ENCODE data around the gene LRWD1.
A peak's percentile ranks its signal among the peaks of the same experiment; 100 is the strongest.

The LRWD1 gene

DNA sequence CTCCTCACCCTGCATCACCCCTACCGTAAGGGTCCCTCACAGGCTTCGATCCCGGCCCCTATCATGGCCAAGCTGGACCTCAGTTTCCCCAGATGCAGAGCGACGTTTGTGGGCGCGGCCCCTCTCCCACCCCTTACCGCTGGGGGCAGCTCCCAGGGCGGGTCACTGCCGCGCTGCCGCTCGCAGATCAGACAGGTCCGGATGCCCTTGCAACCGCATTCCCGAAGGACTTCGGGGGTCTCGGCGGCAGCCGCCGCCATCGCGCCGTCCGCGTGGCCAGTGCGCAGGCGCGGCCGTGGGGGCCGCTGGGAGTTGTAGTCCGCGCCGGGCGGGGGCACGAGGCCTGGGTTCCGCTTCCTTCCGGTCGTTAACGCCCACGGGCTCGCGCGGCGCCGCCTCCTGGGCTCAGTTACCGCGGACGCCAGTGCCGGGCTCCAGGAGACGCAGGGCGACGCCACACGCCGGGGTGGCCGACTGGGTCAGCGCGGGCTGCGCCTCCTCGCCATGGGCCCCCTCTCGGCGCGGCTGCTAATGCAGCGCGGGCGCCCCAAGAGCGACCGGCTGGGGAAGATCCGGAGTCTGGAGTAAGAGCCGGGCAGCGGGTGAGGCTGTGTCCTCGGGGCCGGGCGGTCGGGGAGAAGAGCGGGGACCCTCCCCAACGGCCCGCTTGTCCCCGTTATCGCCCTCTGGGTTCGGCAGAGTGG is at the start of gene LRWD1, which contains the start of gene ALKBH4:
LRWD1 (plus strand) TSS at position 408 of the 704 bp plus-strand sequence; CDS start at position 505, 97 bp downstream.
ALKBH4 (minus strand) TSS at position 287 of the 704 bp plus-strand sequence; CDS start at position 260, 27 bp downstream.
- DNase-seq (ENCODE audit: low read depth), result peak; percentile 86

DNA sequence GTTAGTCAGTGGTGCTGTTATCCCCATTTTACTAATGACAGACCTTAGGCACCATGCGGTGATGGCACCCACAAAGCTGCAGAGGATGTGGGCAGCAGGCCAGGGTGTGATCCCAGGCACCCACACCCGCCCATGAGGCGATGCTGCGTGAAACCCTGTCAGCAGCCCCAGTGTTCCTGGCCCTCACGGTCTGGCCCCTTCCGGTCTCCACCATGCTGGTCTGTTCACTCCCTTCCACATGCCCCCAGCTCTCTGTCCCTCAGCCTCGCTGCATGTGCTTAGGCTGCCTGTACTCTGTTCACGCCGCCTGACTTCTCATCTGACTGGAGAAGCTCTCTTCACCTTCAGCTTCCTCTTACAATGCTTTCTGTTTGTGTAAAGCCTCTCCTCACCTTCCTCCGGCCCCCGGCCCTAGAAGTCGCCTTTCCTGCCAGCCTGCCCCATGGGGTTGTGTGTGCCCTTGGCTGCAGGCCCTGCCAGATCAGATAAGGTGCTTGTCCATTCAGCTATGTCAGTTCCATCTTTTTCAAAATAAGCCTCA is 49.0 kb upstream of the LRWD1 start:
- no peak for DNase-seq (ENCODE audit: low read depth)

DNA sequence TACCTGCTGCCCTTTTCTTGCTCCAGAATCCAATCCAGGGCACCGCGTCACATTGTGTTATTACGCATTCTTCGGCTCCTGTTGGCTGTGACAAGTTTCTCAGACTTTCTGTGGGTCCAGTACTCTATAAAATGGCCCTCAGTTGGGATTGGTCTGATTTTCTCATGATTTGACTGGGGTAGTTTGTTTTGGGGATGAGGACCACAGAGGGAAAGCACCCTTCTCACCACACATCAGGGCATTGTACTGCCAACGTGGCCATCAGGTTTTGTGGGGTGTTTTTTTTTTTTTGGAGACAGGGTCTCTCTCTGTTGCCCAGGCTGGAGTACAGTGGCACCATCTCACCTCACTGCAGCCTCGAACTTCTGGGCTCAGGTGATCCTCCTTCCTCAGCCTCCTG is 48.4 kb upstream of the LRWD1 start:
- DNase-seq (ENCODE audit: low read depth), result no peak

DNA sequence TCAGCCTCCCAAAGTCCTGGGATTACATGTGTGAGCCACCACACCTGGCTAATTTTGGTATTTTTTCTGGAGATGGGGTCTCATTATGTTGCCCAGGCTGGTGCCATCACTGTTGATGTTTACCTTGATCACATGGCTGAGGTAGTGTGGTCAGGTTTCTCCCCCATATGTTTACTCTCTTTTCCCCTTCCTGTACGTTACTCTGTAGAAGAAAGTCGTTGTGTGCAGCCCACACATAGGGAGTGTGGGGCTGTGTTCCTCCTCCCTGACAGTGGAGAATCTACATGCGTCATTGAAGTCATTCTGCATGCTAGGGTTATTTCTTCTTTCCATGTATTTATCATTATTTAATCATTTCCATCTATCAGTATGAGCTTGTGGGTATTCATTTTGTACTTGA is 47.7 kb upstream of the LRWD1 start:
- no peak for DNase-seq (ENCODE audit: low read depth)

DNA sequence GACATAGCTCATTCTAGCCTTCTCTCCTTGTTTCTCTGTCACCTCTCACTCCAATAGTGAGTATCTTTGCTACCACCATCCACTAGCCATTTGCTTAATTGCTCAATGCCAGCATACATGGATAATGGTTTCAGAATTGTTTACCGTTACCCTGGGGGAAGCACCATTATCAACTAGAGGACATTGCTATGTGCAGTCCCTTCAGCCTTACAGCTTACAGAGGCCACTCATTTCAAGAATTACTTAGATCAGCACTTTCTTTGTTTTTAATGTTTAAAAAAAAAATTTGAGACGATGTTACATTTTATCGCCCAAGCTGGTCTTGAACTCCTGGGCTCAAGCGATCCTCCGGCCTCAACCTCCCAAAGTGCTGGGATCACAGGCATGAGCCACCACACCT is 46.2 kb upstream of the LRWD1 start:
- no peak for DNase-seq (ENCODE audit: low read depth)

DNA sequence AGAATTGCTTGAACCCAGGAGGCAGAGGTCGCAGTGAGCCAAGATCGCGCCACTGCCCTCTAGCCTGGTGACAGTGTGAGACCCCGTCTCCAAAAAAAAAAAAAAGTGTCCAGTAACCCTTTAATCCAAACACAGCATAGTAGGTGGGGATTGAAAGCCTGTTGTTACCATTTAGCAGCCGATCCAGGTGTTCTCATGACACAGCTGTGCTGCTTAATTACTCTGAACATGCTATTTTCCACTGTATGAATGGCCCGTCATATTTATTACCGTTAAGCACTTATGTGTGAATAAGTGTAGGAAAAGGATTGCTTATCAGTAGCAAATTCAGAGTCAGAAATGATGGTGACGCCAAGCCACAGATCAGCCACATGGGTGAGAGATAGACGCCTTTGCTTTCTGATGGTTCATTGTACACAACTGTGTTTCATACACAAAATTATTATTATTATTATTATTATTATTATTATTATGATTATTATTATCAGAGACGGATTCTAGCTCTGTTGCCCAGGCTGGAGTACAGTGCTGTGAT is 43.0 kb upstream of the LRWD1 start:
- no peak for DNase-seq (ENCODE audit: low read depth)

DNA sequence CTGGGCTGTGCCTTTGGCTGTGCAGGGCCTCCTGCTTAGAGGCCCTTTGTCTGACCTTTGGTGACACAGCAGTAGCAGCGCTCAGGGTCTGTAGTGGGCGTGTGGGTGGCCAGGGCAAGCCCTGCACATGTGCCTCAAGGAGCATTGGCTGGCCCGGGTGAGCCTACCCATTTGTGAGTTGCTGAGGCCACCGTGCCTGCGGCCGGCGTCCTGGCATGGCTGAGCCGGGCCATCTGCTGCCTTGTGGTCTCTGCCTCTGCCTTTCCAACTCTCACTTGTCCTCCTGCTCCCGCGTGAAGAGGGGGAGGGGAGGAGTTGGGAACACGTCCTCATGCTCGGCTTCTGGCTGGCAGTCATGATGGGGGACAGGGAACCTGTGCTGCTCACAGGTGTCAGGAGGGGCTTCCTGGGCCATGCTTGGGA is 40.6 kb upstream of the LRWD1 start:
- DNase-seq (ENCODE audit: low read depth), result no peak

- DNase-seq (ENCODE audit: low read depth), result no peak
Measured at GRCh38 chr7:102424787-102425218, 40.0 kb upstream of the LRWD1 start.

- DNase-seq (ENCODE audit: low read depth), result no peak
Measured at GRCh38 chr7:102425639-102426267, 39.0 kb upstream of the LRWD1 start.

DNA sequence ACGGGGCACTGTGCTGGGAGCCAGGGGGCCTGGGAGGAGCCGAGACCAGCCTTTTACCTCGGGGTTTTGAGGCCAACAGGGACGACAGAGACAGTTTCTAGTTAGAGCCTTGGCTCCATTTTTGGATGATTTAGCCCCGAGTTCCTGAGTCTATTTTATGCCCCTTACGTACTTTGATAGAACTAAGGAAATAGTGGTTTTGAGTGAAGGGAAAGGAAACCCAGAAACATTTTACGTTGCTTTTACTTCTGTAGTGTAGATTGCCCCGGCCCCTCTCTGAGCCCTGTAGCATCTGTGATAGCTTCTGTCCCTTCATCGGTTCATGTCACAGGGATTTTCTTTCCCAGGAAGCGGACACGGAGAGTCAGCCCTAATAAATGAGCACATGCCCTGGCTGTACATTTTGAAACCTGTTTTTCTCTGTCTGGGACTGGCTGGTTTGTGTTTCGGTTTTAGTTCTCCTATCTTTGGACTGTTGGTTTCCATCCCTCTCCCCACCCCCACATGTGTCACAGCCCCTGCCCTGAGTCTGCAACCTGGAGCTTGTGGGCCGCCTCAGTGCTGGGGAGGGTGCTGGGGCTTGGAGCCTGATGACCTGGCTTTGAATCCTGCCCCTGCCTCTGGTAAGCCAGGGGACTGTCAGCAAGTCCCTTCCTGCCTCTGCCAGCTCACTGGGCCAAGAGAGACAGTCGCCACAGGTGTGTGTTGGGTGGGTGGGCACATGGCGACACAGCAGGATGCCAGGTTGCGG is 38.3 kb upstream of the LRWD1 start:
- no peak for DNase-seq (ENCODE audit: low read depth)

DNA sequence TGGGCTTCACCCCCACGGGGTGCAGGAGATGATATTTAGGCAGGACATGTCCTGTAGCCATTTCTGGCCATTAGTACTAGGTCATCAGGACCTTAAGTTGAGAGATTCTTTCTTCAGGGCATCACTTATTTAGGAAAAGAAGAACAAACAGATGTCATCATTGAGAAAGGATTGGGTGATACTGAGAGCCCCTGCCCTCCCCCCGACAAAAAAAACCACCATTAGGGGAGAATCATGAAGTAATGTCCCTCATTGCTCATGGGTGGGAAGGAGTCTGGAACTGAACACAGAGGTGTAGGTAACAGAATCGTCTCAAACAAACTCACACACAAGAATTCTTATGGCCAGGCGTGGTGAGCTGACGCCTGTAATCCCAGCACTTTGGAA is 37.8 kb upstream of the LRWD1 start:
- no peak for DNase-seq (ENCODE audit: low read depth)

DNA sequence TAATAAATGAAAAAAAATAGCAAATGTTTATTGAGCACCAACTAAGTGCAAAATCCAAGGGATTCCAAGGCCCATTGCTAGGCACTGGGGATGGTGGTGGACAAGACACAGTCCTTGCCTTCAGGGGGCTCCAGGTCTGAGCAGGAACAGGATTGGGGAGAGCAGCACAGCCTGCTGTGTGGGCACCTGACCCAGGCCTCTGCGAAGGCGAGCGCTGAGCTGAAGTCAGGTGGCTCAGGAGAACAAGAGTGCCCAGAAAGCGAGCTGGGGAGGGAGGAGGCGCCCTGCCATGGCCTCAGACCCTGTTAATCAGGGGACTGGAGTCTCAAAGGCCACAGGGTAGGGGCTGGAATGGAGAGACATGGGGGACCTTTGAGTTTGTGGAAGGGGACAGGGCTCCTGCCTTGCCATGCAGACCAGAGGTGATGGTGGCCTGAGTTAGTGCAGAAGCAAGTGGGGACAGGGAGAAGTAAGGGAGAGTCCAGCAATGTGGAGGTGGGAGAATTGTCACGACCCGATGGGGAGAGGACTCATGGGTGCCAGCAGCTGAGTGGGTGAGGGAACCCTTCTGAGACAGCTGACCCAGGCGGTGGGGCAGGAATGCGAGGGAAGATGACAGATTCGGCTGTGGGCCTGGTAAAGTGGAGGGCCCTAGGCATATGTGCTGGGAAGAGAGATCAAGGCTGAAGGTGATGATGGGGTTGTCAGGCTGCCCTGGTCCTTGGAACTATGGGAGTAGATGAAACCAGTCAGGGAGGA is 35.5 kb upstream of the LRWD1 start:
- no peak for DNase-seq (ENCODE audit: low read depth)

GRCh38 chr7:102431617-102432298 is 33.0 kb upstream of the LRWD1 start:
- DNase-seq (ENCODE audit: low read depth), result no peak

DNA sequence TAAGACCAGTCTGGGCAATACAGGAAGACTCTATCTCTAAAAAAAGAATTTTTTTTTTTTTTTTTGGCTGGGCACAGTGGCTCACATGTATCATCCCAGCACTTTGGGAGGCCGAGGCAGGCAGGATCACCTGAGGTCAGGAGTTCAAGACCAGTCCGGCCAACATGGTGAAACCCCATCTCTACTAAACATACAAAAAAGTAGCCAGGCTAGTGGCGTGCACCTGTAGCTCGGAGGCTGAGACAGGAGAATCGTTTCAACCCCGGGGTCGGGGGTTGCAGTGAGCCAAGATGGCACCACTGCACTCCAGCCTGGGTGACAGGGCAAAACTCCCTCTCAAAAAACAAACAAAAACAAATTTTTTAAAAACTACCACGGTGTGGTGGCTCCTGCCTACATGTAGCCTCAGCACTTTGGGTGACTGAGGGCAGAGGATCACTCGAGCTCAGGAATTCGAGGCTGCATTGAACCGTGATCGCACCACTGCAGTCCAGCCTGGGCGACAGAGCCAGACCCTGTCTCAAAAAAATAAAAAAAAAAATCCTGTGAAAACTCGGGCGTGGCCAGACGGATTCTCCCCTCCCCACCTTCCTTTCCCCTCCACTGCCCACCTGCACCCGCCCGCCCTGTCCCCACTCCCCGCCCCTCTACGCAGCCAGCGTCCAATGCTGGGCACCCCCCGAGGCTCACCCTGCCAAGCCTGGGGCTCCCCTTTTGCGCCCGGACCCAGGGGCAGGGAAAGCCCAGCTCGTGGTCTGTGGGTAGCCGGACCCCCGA is 32.2 kb upstream of the LRWD1 start:
- no peak for DNase-seq (ENCODE audit: low read depth)

GRCh38 chr7:102433219-102434038 is 31.4 kb upstream of the LRWD1 start, which contains the start of gene ORAI2:
Gene ORAI2, plus strand, starts transcription at chr7:102433575. Its CDS starts 5,382 bp downstream, at chr7:102438957.
- no peak for DNase-seq (ENCODE audit: low read depth)

DNA sequence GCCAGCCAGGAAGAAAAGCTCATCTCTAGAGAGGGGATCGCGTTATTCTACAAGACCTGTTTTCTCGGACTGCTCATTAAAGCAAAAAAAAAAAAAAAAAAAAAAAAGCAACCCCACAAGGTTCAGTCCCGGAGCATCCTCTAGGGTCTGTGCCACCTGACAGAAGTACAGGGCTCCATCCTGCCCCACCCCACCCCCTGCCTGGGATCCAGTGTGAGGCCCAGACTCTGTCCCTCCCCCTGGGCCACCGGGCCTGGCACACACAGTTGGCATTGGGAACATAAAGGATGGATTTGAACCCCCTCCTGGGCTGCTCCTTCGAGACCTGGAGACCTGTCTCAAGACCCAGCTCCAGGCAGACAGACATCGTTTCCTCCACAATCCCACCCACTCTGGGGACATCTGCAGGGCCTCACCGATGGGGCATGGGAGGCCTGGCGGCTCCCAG is 30.7 kb upstream of the LRWD1 start:
- DNase-seq (ENCODE audit: low read depth), result no peak

- no peak for DNase-seq (ENCODE audit: low read depth)
Measured at GRCh38 chr7:102436118-102436517, 28.7 kb upstream of the LRWD1 start.

- peak; percentile 23 for DNase-seq (ENCODE audit: low read depth)
Measured at GRCh38 chr7:102439963-102440795, 24.6 kb upstream of the LRWD1 start.

All from fibroblast of the conjunctiva (primary cell).